Panc1 (cell line): ENCODE measurements around the gene TNNC1. TPM values are rescaled to one million over a fixed set of nuclear protein-coding genes. Genes with fewer than 3 reads are reported as not detected.

Experiments
- ATAC-seq: fragments of 200-7000 bp; cut with Tn5 transposase; 2 replicates; pipeline ENCODE4 v1.9.1; 2020; ENCODE audit warnings: mild to moderate bottlenecking, moderate library complexity
- BruUV-seq: library from RNA; stranded (reverse); fragments of 400-500 nt; replicated peaks from 2 replicates; lab custom pipeline; 2021; lab: Mats Ljungman, UMichigan
- CTCF ChIA-PET: fragments of 300-600 bp; sonication (Branson Sonifier 250); formaldehyde crosslinking; loops from one replicate; lab custom pipeline; 2022; ENCODE audit warnings: antibody characterized with exemption; lab: Charles Lee
- POLR2A ChIA-PET: fragments of 300-600 bp; sonication (Branson Sonifier 250); formaldehyde crosslinking; loops from one replicate; lab custom pipeline; 2022; ENCODE audit warnings: antibody characterized with exemption; lab: Charles Lee
- DNase-seq: peaks from one replicate; pipeline ENCODE4 v3.0.0-alpha.2; 2010; ENCODE audit warnings: low read depth, low spot score
- H3K27ac ChIP-seq: 2 replicates; pipeline ENCODE4 v1.5.1; 2011; ENCODE audit warnings: mild to moderate bottlenecking, low read length, inconsistent platforms
- H3K27me3 ChIP-seq: fragments of 200-500 bp; sonication (Bioruptor generic); 2 replicates; pipeline ENCODE4 v1.6.0; 2014; ENCODE audit warnings: low read length, inconsistent platforms; ENCODE audit not compliant: control insufficient read depth, insufficient read depth
- H3K36me3 ChIP-seq: fragments of 200-500 bp; sonication (Bioruptor generic); 2 replicates; pipeline ENCODE4 v1.5.1; 2014; ENCODE audit warnings: inconsistent platforms, mild to moderate bottlenecking, low read length, moderate library complexity; ENCODE audit not compliant: control insufficient read depth, insufficient read depth
- H3K4me1 ChIP-seq: 2 replicates; pipeline ENCODE4 v1.5.1; 2011; ENCODE audit warnings: inconsistent platforms, mild to moderate bottlenecking, low read length, moderate library complexity; ENCODE audit not compliant: control insufficient read depth, insufficient read depth
- H3K4me3 ChIP-seq, 2 experiments: 2 replicates each; pipeline ENCODE4 v1.5.1; 2011 to 2012; ENCODE audit warnings: low read depth in 2 of 2, low read length in 2 of 2, mild to moderate bottlenecking in 2 of 2, inconsistent platforms in 1 of 2, moderate library complexity in 1 of 2
- H3K9me3 ChIP-seq: fragments of 200-500 bp; sonication (Bioruptor generic); 2 replicates; pipeline ENCODE4 v1.5.1; 2014; ENCODE audit warnings: low read depth, mild to moderate bottlenecking, inconsistent platforms, low read length, moderate library complexity; ENCODE audit not compliant: control insufficient read depth, insufficient read depth
- CTCF ChIP-seq: fragments of 450-650 bp; IDR thresholded peaks from 2 replicates; pipeline ENCODE4 v1.5.1; 2017; ENCODE audit warnings: mild to moderate bottlenecking
- POLR2AphosphoS5 ChIP-seq: IDR thresholded peaks from 2 replicates; pipeline ENCODE4 v1.6.1; 2012; ENCODE audit warnings: mild to moderate bottlenecking, low read depth, low read length, moderate library complexity
- REST ChIP-seq, 2 experiments: IDR thresholded peaks; 2 replicates each; pipeline ENCODE4 v1.6.1; 2011 to 2012; ENCODE audit warnings: low read depth in 2 of 2, control low read depth in 1 of 2, low read length in 1 of 2, mild to moderate bottlenecking in 1 of 2, moderate library complexity in 1 of 2; ENCODE audit not compliant: insufficient read depth in 1 of 2
- SIN3A ChIP-seq: IDR thresholded peaks from 2 replicates; pipeline ENCODE4 v1.6.1; 2012; ENCODE audit warnings: low read depth, mild to moderate bottlenecking, low read length, moderate library complexity, borderline replicate concordance; ENCODE audit not compliant: insufficient read depth
- TCF7L2 ChIP-seq: IDR thresholded peaks from 2 replicates; pipeline ENCODE4 v1.6.1; 2011; ENCODE audit warnings: mild to moderate bottlenecking, low read depth, low read length, inconsistent platforms
- in situ Hi-C: cut with HindIII; loops from 2 replicates; pipeline ENCODE4 v1.10.0; 2016; ENCODE audit warnings: low sequenced_read_pairs, low pct_unique_long_range_greater_than_20kb
- intact Hi-C: fragments of 100-400 bp; cut with micrococcal nuclease; formaldehyde crosslinking; loops from one replicate; pipeline ENCODE4 v1.10.0; 2022; ENCODE audit not compliant: unreplicated experiment
- total RNA-seq: library from RNA; stranded (reverse); gene quantifications from one replicate; pipeline ENCODE4 v1.2.1, GENCODE V29; 2021; ENCODE audit not compliant: unreplicated experiment

Gene TNNC1
- total RNA-seq, 1 experiment from 2014 or later: 5.2 TPM

GRCh38 chr3:52429031-52429430, 24.8 kb downstream of the TNNC1 start:
- no peaks in the 10 kb centered on the region for H3K27me3 ChIP-seq
- intact Hi-C loops: no loop called here
- POLR2A ChIA-PET: no interaction called here

DNA sequence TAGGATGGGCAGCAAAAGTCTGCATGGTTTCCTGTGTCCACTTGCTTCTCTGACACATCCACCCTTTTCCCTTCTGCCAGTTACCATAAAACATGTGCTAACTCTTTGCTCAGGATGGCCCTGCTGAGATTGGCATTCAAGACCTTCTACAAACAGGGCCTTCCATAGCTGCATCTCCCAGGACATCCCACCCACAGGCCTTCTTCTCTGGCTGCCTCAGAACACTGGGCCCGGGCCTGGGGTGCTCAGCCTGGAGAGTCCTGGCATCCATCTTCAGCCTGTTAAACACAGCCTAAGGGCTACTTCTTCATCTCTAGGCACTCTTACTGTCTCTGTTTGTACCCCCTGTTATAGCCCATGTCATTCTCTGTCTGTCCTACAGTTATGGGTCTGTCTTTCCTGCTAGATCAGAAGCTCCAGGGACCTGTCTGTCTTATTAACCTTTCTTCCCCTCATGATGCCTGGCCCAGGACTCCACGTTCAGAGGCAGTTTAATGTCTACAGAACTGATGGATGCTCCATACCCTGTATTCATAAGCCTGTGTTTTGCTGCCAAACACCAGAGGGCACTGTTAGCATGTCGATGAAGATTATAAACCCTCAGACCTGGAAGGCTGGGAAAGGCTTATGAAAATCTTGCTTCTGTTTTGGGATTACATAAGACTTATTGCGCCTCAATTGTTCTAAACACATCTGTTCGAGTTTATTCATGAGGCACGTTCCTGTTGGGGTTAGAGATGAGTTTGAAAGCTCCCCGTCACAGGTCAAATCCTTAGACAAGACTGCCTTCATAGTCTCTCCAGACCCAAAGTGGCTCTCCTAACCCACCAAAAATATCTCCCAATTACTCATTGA, 25.5 kb downstream of the TNNC1 start:
- DNase-seq: no peak
- intact Hi-C loops: no loop called here

More at GRCh38 chr3:52429031-52429430, 24.8 kb downstream of the TNNC1 start:
- H3K9me3 ChIP-seq: no peaks in the 10 kb centered on the region
- H3K4me1 ChIP-seq: no peaks in the 10 kb centered on the region
- BruUV-seq: no TSS peak
- TF ChIP-seq POLR2AphosphoS5 (no peak), SIN3A (no peak), CTCF (no peak), REST (IDR thresholded peaks at IDR 0.05; ENCODE audit: insufficient read depth in 1 of 2, low read depth in 2 of 2, low read length in 1 of 2) (no peak), TCF7L2 (no peak)
- no peaks in the 10 kb centered on the region for H3K36me3 ChIP-seq
- CTCF ChIA-PET: no interaction called here
- DNase-seq: no peak
- in situ Hi-C loops: no loop called here
- H3K27ac ChIP-seq: no peak overlapping the region
- no peak for ATAC-seq
- no peak overlapping the region for H3K4me3 ChIP-seq

More for the DNA sequence above, 25.5 kb downstream of the TNNC1 start:
- Histone ChIP-seq H3K36me3 (no peaks in the 10 kb centered on the region), H3K9me3 (no peaks in the 10 kb centered on the region), H3K27ac (no peak overlapping the region), H3K4me3 (no peak overlapping the region), H3K27me3 (no peaks in the 10 kb centered on the region), H3K4me1 (no peaks in the 10 kb centered on the region)
- no TSS peak for BruUV-seq
- ChIA-PET POLR2A (no interaction called here), CTCF (interaction anchor here (0.8 kb wide), 1 partner anchor 20 kb away, joined by 6 read pairs; no protein-coding TSS in a partner anchor)
- peak; percentile 97 for ATAC-seq
- in situ Hi-C loops: no loop called here
- TF ChIP-seq REST (IDR thresholded peaks at IDR 0.05; ENCODE audit: insufficient read depth in 1 of 2, low read depth in 2 of 2, low read length in 1 of 2) (no peak), CTCF (peak; percentile 79)
